Stimulated activated CD4-positive, alpha-beta T cell treated with anti-CD3 and anti-CD28 coated beads, Interleukin-15, amount 100 ng/mL, for 48 hours (primary cell): Measurements from ENCODE around the gene TLCD1.
"Not testable (repeated sequence)": the region's sequence is repeated elsewhere in the genome, so short reads cannot be mapped to it uniquely, and the experiment has no call there.

Source experiments
- DNase-seq, 2 donors: peaks; one replicate each; pipeline ENCODE4 v3.0.0-alpha.2; 2020; ENCODE audit warnings: low read depth in 2 of 2

The TLCD1 gene

GRCh38 chr17:28747051-28747691 lies 21.1 kb upstream of the TLCD1 start:
- DNase-seq, result no peak

DNA sequence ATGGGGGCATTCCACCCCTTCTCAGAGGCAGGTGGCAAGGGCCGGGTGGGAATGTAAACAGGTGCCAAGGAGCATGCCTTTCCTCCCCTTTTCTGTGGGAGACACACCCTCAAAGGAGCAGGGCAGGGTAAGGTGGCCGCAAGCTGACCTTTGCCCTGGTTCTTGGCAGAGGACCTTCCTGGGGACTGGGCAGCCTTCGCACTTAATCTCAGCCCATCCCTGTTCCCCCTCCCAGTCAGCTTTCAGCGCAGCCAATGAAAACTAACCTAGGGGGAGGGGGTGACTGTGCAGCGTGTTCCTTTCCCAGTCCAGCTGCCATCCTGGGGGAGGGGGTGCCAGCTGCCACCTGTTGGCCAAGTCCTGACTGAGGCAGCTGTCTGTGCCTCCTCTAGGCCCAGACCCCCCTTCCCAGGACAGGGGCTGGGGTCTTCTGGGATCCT lies 20.6 kb upstream of the TLCD1 start:
- DNase-seq, result no peak

GRCh38 chr17:28745786-28746411 lies 19.9 kb upstream of the TLCD1 start:
- DNase-seq, result no peak

- DNase-seq, result peak in 1 of 2 donors; percentile 17
These were observed 19.1 kb upstream of the TLCD1 start for GRCh38 chr17:28744972-28745785.

- peak in 1 of 2 donors; percentile 53 for DNase-seq
These were observed 18.3 kb upstream of the TLCD1 start for GRCh38 chr17:28744104-28744971.

GRCh38 chr17:28743243-28744103 lies 17.4 kb upstream of the TLCD1 start, which contains the start of gene TRAF4:
Gene TRAF4 (plus strand): TSS chr17:28744011. CDS start chr17:28744113, 102 bp downstream.
- peak in 1 of 2 donors; percentile 74 for DNase-seq

GRCh38 chr17:28741358-28742349 lies 15.6 kb upstream of the TLCD1 start:
- no peak for DNase-seq

GRCh38 chr17:28740406-28741357 lies 14.6 kb upstream of the TLCD1 start:
- no peak for DNase-seq

GRCh38 chr17:28738680-28739384 lies 12.8 kb upstream of the TLCD1 start:
- DNase-seq, result no peak

GRCh38 chr17:28737770-28738679 lies 12.0 kb upstream of the TLCD1 start:
- DNase-seq, result no peak

DNA sequence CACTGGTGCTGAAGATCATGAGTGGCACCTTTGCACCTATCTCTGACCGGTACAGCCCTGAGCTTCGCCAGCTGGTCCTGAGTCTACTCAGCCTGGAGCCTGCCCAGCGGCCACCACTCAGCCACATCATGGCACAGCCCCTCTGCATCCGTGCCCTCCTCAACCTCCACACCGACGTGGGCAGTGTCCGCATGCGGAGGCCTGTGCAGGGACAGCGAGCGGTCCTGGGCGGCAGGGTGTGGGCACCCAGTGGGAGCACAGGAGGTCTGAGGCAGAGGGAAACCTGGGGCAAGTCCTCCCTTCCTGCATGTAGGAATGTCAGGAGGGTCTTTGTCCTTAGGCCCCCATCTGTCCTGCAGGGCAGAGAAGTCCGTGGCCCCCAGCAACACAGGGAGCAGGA lies 11.3 kb upstream of the TLCD1 start:
- no peak for DNase-seq

GRCh38 chr17:28735913-28736769 lies 10.1 kb upstream of the TLCD1 start:
- DNase-seq, result not testable (repeated sequence)

DNA sequence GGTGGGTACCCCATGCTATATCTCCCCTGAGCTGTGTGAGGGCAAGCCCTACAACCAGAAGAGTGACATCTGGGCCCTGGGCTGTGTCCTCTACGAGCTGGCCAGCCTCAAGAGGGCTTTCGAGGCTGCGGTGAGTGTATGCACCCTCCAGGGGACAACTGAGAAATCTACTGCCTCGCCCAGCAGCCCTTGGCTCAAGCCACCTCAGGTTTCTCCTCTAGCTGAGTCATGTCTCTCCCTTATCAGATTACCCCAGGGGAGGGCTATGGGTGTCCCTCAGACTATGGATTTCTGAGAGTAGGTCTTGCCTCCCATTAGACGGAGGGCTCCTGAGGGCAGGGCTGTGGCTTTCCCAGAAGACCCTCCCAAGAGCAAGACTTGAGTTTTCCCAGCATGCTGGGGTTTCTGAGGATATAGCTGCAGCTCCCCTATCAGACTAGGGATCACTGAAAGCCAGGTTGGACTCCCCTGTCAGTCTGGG lies 9.2 kb upstream of the TLCD1 start:
- DNase-seq, result no peak

- DNase-seq, result no peak
These were observed 8.7 kb upstream of the TLCD1 start for GRCh38 chr17:28734712-28735241.

GRCh38 chr17:28733346-28733745 lies 7.3 kb upstream of the TLCD1 start:
- DNase-seq, result no peak
